Measurements from ENCODE around the gene SPAG5. TPM values are rescaled to one million over a fixed set of nuclear protein-coding genes. Genes with fewer than 3 reads are reported as not detected.
A peak's percentile ranks its signal among the peaks of the same experiment; 100 is the strongest.

SPAG5 gene
- total RNA-seq, 1 donor from 2014 or later: 8.3 TPM

DNA sequence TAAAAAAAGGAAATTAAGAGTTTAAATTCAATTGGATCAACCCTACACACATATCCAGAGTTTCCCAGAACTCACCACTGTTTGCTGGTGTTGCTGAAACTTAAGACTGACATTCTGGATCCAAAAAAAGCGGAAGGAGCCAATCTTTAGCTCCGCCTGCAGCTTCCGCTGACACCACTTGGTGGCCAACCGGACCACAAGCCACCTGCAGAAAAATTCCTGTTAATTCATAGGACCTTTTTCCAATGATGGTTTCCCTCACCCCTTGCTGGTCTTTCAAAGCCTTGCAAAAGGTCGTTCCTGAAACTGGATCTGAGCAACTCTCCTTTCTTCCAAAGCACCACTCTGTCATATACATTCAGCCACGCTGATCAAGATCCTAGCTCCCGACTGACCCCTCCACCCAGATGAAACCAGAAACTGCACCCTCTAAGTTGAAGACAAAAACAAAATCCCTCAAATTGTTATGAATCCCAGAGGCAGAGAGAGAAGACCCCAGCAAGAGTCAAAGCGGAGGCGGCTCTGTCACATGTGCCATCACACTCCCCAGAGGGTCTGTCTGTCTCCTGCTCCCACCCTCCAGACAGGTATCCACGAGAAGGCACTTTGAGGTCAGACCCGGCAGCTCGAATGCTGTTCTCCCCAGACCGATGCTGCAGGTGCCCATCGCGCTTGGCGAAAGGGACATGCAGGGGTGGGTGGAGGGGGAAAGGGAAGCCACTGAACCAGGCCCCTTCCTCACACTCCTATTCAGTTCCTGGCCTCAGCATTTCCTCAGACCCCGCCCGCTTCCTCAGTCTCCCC lies 45.4 kb upstream of the SPAG5 start:
- peaks cover 5 to 45% of the 10 kb centered on the region in 2 donors for H3K36me3 ChIP-seq
- intact Hi-C loops (cut with DNase I): no loop called here

DNA sequence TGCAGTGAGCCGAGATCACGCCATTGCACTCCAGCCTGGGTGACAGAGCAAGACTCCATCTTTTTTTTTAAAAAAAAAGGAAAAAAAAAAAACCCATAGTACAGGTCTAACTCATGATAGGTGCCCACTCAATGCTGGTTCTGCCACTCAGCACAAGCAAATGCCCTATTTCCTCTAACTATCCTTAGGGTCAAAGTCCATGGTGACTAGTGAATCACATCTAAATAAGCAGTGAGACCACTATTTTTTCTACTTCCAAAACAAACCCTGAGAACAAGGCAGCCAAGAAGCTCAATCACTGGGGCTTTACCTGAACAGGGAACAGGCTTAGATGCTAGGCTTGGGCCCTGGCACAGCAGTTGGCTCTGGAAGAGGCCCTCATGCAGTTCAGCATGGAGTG lies 42.8 kb upstream of the SPAG5 start:
- Histone ChIP-seq H3K27ac (no peak overlapping the region), H3K36me3 (peaks cover 5 to 58% of the 10 kb centered on the region in 2 donors)
- intact Hi-C loops (cut with DNase I): no loop called here

More for the DNA sequence above, 45.4 kb upstream of the SPAG5 start:
- Histone ChIP-seq H3K4me3 (peak overlapping the region; percentile 89 to 95), H3K27ac (peak overlapping the region; percentile 92), H3K27me3 (no peaks in the 10 kb centered on the region), H3K4me1 (peaks cover 41% of the 10 kb centered on the region), H3K9me3 (no peaks in the 10 kb centered on the region)
- peak in 1 of 2 donors; percentile 90 for DNase-seq (ENCODE audit: extremely low spot score in 2 of 2)
- TF ChIP-seq, protein P1, sequence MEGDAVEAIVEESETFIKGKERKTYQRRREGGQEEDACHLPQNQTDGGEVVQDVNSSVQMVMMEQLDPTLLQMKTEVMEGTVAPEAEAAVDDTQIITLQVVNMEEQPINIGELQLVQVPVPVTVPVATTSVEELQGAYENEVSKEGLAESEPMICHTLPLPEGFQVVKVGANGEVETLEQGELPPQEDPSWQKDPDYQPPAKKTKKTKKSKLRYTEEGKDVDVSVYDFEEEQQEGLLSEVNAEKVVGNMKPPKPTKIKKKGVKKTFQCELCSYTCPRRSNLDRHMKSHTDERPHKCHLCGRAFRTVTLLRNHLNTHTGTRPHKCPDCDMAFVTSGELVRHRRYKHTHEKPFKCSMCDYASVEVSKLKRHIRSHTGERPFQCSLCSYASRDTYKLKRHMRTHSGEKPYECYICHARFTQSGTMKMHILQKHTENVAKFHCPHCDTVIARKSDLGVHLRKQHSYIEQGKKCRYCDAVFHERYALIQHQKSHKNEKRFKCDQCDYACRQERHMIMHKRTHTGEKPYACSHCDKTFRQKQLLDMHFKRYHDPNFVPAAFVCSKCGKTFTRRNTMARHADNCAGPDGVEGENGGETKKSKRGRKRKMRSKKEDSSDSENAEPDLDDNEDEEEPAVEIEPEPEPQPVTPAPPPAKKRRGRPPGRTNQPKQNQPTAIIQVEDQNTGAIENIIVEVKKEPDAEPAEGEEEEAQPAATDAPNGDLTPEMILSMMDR (IDR thresholded peaks at IDR 0.05): peak in 1 of 3 experiments; percentile 34
- no peak for TF ChIP-seq POLR2A (IDR thresholded peaks at IDR 0.05)

DNA sequence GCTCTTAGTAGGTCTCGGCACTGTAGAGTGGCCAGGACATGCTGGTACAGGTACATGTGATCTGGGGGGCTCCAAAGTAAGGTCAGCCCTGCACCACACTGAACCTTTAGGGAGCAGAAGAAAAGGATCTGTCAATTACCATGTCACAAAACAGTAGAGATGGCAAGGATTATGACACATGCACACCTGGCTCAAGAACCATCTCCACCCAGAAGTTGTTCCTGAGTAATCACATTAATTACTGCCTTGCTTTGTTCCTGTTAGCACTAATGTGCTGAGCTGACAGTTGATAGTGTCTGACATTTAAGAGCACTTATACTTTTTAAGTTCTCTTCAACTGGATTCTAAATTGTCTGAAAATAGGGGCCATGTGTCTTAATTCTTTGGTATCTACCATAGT lies 36.7 kb upstream of the SPAG5 start:
- H3K27ac ChIP-seq: no peak overlapping the region
- no peaks in the 10 kb centered on the region for H3K4me1 ChIP-seq
- no peaks in the 10 kb centered on the region for H3K27me3 ChIP-seq
- peaks cover 5 to 93% of the 10 kb centered on the region in 2 donors for H3K36me3 ChIP-seq
- H3K4me3 ChIP-seq: no peak overlapping the region
- intact Hi-C loops (cut with DNase I): no loop called here
- TF ChIP-seq POLR2AphosphoS5 (IDR thresholded peaks at IDR 0.05; ENCODE audit: insufficient read depth in 1 of 2, low read depth in 1 of 2) (no peak), POLR2A (IDR thresholded peaks at IDR 0.05) (no peak)
- TF ChIP-seq, protein P1 (IDR thresholded peaks at IDR 0.05): no peak
- DNase-seq (ENCODE audit: extremely low spot score in 2 of 2): no peak
- no peaks in the 10 kb centered on the region for H3K9me3 ChIP-seq

More for the DNA sequence above, 42.8 kb upstream of the SPAG5 start:
- Histone ChIP-seq H3K4me3 (no peak overlapping the region), H3K27me3 (no peaks in the 10 kb centered on the region), H3K9me3 (no peaks in the 10 kb centered on the region), H3K4me1 (peaks cover 34% of the 10 kb centered on the region)
- TF ChIP-seq POLR2A (IDR thresholded peaks at IDR 0.05) (no peak), POLR2AphosphoS5 (IDR thresholded peaks at IDR 0.05; ENCODE audit: insufficient read depth in 1 of 2, low read depth in 1 of 2) (no peak)
- TF ChIP-seq, protein P1 (IDR thresholded peaks at IDR 0.05): no peak
- no peak for DNase-seq (ENCODE audit: extremely low spot score in 2 of 2)

DNA sequence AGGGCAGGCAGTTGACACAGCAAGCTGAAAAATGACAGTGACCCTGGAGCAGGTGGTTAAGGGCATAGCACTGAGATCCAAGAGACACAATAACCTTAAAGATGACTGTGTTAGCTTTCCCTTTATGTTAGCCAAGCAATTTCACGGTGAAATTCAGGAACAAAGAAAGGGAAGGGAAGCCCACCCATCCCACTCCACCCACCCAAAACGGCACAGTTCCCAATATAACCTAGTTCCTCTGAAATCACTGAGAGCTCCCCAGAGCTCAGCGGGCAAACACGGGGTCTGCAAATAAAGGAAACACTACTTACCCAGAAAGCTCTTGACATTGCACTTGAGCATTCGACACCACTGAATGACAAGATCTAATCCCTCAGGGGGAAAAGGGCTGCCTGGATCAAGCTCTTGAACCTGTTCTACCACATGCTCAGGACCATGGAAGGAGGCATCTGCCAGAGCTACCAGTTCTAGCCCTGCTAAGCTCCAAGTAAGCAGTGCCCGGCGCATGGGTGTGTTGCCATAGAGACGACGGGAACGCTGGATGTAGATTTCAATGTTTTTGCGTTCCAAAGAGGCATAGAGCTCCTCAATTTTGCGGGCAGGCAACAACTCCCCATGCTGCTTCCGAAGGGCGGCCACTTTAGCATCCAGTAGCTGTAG lies 35.5 kb upstream of the SPAG5 start:
- H3K4me1 ChIP-seq: no peaks in the 10 kb centered on the region
- intact Hi-C loops (cut with DNase I): no loop called here
- peaks cover 0 to 93% of the 10 kb centered on the region in 2 donors for H3K36me3 ChIP-seq
- no peaks in the 10 kb centered on the region for H3K27me3 ChIP-seq
- no peak overlapping the region for H3K4me3 ChIP-seq
- H3K27ac ChIP-seq: no peak overlapping the region
- no peak for TF ChIP-seq POLR2AphosphoS5 (IDR thresholded peaks at IDR 0.05; ENCODE audit: insufficient read depth in 1 of 2, low read depth in 1 of 2)
- TF ChIP-seq, protein P1 (IDR thresholded peaks at IDR 0.05): no peak
- TF ChIP-seq POLR2A (IDR thresholded peaks at IDR 0.05): no peak
- no peaks in the 10 kb centered on the region for H3K9me3 ChIP-seq
- no peak for DNase-seq (ENCODE audit: extremely low spot score in 2 of 2)

DNA sequence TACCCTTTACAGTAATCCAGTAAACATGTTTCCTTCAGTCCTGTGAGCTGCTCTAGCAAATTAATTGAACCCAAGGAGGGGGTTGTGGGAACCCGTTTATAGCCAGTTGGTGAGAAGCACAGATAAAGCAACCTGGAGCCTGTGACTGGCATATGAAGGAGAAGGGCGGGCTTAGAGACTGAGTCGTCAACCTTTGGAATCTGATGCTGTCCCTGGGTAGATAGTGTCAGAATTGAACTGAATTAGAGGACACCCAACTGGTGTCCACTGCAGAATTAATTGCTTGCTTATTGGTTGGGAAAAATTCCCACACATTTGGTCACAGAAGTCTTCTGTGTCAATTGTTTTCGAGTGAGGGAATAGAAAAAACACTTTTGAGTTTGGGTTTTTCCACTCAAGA lies 28.0 kb upstream of the SPAG5 start:
- no peaks in the 10 kb centered on the region for H3K27me3 ChIP-seq
- H3K4me1 ChIP-seq: no peaks in the 10 kb centered on the region
- no peak overlapping the region for H3K4me3 ChIP-seq
- DNase-seq (ENCODE audit: extremely low spot score in 2 of 2): no peak
- no peak overlapping the region for H3K27ac ChIP-seq
- H3K36me3 ChIP-seq: peaks cover 0 to 74% of the 10 kb centered on the region in 2 donors
- intact Hi-C loops (cut with DNase I): no loop called here
- TF ChIP-seq, protein P1 (IDR thresholded peaks at IDR 0.05): no peak
- TF ChIP-seq POLR2AphosphoS5 (IDR thresholded peaks at IDR 0.05; ENCODE audit: insufficient read depth in 1 of 2, low read depth in 1 of 2) (no peak), POLR2A (IDR thresholded peaks at IDR 0.05) (no peak)
- H3K9me3 ChIP-seq: no peaks in the 10 kb centered on the region
